ENCODE data around the gene DMRTA2. TPM values are rescaled to one million over a fixed set of nuclear protein-coding genes. Genes with fewer than 3 reads are reported as not detected.
A peak's percentile ranks its signal among the peaks of the same experiment; 100 is the strongest.

Gene DMRTA2
- total RNA-seq: 0.18 TPM in 1 of 2 replicates, not detected in the other
- long read RNA-seq: 0 reads

DNA sequence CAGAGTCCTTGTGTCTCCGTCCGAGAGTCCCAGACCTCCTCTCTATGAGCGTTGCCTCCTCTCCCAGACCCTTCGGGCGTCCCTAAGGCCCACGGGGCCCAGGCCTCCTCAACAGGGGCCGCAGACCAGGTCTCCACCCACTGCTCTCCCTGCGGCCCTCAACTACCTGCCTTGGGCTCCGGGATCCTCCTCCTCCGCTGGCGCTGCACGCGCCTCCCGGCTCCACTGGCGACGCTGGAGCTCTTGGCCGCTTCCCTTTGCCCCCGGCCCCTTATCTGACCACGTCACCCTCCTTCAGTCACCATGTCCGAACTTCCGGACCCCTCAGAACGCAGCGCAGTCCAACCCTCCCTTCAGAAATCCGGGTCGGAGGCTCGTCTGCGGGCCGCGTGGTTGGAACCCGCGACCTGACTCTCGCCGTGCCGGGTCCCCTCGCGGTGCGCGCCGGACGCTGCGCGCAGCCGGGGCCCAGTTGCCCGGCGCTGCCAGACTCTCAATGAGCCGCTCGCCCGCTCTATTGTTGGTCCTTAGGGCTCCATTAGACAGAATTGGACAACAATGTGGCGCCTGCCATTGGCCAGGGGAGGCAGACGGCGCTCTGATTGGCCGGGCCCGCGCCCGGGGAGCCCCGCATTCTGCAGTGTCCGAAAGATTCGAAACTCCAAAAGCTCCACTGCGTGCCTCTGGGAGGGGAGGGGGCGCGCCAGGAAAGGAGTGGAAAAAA, at the start of gene DMRTA2:
DMRTA2 (minus strand) TSS at position 498 of the 724 bp plus-strand sequence. CDS start 1,907 bp downstream, outside the sequence.
- Mint-ChIP-seq H3K4me1 (peaks cover 37% of the 10 kb centered on the region), H3K27me3 (ENCODE audit: low read depth) (peaks cover 96% of the 10 kb centered on the region), H3K4me3 (peak within 1 kb of the TSS; percentile 86), H3K27ac (ENCODE audit: unreplicated experiment) (no peak within 1 kb of the TSS), H3K36me3 (ENCODE audit: low read depth) (peaks cover 3% of the 10 kb centered on the region), H3K9me3 (no peaks in the 10 kb centered on the region)
- DNase-seq (ENCODE audit: low read depth, low spot score): no peak
- TF ChIP-seq, protein P1, sequence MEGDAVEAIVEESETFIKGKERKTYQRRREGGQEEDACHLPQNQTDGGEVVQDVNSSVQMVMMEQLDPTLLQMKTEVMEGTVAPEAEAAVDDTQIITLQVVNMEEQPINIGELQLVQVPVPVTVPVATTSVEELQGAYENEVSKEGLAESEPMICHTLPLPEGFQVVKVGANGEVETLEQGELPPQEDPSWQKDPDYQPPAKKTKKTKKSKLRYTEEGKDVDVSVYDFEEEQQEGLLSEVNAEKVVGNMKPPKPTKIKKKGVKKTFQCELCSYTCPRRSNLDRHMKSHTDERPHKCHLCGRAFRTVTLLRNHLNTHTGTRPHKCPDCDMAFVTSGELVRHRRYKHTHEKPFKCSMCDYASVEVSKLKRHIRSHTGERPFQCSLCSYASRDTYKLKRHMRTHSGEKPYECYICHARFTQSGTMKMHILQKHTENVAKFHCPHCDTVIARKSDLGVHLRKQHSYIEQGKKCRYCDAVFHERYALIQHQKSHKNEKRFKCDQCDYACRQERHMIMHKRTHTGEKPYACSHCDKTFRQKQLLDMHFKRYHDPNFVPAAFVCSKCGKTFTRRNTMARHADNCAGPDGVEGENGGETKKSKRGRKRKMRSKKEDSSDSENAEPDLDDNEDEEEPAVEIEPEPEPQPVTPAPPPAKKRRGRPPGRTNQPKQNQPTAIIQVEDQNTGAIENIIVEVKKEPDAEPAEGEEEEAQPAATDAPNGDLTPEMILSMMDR (conservative IDR thresholded peaks at IDR 0.05): no peak

DNA sequence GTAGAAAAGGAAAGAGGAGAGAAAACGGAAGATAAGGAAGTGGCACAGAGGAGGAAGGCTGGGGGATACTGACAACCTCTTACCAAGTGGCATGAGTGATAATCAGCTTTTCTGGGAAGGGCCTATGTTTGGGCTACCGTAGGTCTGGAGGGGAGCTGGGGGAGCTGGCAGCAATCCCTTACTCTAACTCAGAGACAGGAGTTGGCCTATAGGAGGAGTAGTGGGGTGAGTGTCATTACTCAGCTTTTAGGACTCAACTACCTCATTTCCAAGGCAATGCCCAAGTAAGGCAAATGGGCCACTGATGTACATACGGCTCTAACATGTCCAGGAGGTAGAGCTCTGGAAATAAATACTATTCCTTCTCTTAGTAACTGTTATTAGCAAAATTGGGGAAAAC, 48.7 kb upstream of the DMRTA2 start:
- TF ChIP-seq, protein P1 (conservative IDR thresholded peaks at IDR 0.05): no peak
- H3K4me1 Mint-ChIP-seq: no peaks in the 10 kb centered on the region

DNA sequence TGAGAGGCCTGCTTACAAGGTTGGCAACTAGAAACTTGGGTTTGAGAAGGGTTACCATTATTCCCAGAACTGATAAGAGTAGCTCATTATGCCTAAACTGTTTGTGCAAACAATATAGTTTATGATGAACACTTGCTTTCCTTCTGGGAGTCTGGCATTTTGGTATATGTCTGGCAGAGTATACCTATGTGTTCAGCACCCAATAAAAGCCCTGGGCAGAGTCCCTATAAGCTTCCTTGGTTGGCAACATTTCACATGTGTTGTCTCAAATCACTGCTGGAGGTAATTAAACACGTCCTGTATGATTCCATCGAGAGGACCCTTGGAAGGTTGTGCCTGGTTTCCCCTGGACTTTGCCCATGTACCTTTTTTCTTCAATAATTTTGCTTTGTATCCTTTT, 39.7 kb upstream of the DMRTA2 start:
- Mint-ChIP-seq H3K4me1 (no peaks in the 10 kb centered on the region), H3K36me3 (ENCODE audit: low read depth) (no peaks in the 10 kb centered on the region), H3K9me3 (no peaks in the 10 kb centered on the region), H3K27ac (ENCODE audit: unreplicated experiment) (no peak overlapping the region), H3K27me3 (ENCODE audit: low read depth) (no peaks in the 10 kb centered on the region), H3K4me3 (no peak overlapping the region)
- no peak for DNase-seq (ENCODE audit: low read depth, low spot score)
- TF ChIP-seq, protein P1 (conservative IDR thresholded peaks at IDR 0.05): no peak

More for the DNA sequence above, 48.7 kb upstream of the DMRTA2 start:
- no peak for DNase-seq (ENCODE audit: low read depth, low spot score)
- H3K9me3 Mint-ChIP-seq: no peaks in the 10 kb centered on the region
- no peaks in the 10 kb centered on the region for H3K27me3 Mint-ChIP-seq (ENCODE audit: low read depth)
- H3K36me3 Mint-ChIP-seq (ENCODE audit: low read depth): no peaks in the 10 kb centered on the region
- H3K27ac Mint-ChIP-seq (ENCODE audit: unreplicated experiment): no peak overlapping the region
- H3K4me3 Mint-ChIP-seq: no peak overlapping the region

DNA sequence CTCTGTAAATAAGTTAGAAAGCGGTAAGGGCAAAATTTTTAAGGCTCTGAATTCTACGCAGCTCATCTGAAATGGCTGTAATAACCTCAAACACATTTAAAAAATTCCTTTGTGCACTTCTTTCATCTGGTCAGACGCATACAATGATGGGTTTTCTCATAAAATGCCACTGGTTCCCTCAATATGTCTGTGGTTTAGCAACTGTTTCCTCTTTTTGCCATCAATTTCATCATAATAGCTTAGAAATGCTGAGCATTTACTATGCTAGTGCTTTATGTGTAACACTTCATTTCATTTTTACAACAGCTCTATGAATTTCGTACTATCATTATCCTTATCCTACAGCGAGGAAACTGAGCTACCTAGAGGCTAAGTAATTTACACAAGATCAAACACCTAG, 35.3 kb upstream of the DMRTA2 start:
- H3K27ac Mint-ChIP-seq (ENCODE audit: unreplicated experiment): no peak overlapping the region
- no peaks in the 10 kb centered on the region for H3K27me3 Mint-ChIP-seq (ENCODE audit: low read depth)
- no peaks in the 10 kb centered on the region for H3K9me3 Mint-ChIP-seq
- H3K4me1 Mint-ChIP-seq: no peaks in the 10 kb centered on the region
- H3K4me3 Mint-ChIP-seq: no peak overlapping the region
- H3K36me3 Mint-ChIP-seq (ENCODE audit: low read depth): no peaks in the 10 kb centered on the region
- no peak for DNase-seq (ENCODE audit: low read depth, low spot score)
- TF ChIP-seq, protein P1 (conservative IDR thresholded peaks at IDR 0.05): no peak

DNA sequence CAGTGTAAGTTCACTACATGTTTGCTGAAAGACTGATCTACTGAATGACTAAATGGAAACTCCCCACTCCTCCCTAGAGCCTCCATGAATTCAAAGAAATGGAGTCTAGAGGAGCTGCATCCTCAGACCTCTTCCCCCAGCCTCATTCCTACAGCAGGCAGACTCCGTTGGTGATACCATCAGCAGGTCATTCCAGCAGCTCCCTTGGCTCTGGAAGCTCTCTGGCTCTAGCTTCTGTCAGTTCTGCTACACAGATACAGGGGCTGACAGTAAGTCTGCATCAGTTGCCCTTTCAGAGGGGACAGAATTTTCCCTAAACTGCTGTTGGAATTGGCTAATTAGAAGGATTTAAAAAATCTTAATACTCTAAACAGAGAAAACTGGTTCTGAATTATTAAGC, 31.7 kb upstream of the DMRTA2 start:
- Mint-ChIP-seq H3K27me3 (ENCODE audit: low read depth) (no peaks in the 10 kb centered on the region), H3K9me3 (no peaks in the 10 kb centered on the region), H3K4me1 (no peaks in the 10 kb centered on the region), H3K4me3 (no peak overlapping the region), H3K36me3 (ENCODE audit: low read depth) (no peaks in the 10 kb centered on the region), H3K27ac (ENCODE audit: unreplicated experiment) (no peak overlapping the region)
- TF ChIP-seq, protein P1 (conservative IDR thresholded peaks at IDR 0.05): no peak
- DNase-seq (ENCODE audit: low read depth, low spot score): no peak

Data from neural crest cell (in vitro differentiated cells).